Endometrial microvascular endothelial cells (primary cell): ENCODE data around the gene MACROH2A1. TPM values are rescaled to one million over a fixed set of nuclear protein-coding genes. Genes with fewer than 3 reads are reported as not detected.

Source experiments
- in situ Hi-C: cut with HindIII; loops from 2 replicates; pipeline ENCODE4 v1.10.0; 2017; ENCODE audit warnings: low sequenced_read_pairs, low pct_unique_long_range_greater_than_20kb; ENCODE audit errors: inconsistent ontology term
- total RNA-seq: library from RNA; depleted of rRNA; stranded (reverse); fragments of >200 nt; gene quantifications from one replicate; pipeline ENCODE4 v1.2.3, GENCODE V29; 2015; ENCODE audit errors: inconsistent ontology term

Gene MACROH2A1
- total RNA-seq, 1 donor from 2014 or later: 139 TPM

- in situ Hi-C loops: no loop called here
Measured at GRCh38 chr5:135310328-135310989, 88.6 kb downstream of the MACROH2A1 start.

GRCh38 chr5:135309391-135310327 lies 89.4 kb downstream of the MACROH2A1 start:
- in situ Hi-C loops: no loop called here

- in situ Hi-C loops: no loop called here
Measured at GRCh38 chr5:135308752-135309151, 90.3 kb downstream of the MACROH2A1 start.

- in situ Hi-C loops: no loop called here
Measured at GRCh38 chr5:135308245-135308644, 90.8 kb downstream of the MACROH2A1 start.

- in situ Hi-C loops: no loop called here
Measured at GRCh38 chr5:135307143-135307903, 91.7 kb downstream of the MACROH2A1 start.

GRCh38 chr5:135306557-135306956 lies 92.5 kb downstream of the MACROH2A1 start:
- in situ Hi-C loops: no loop called here

- in situ Hi-C loops: no loop called here
Measured at GRCh38 chr5:135304352-135305221, 94.4 kb downstream of the MACROH2A1 start.

- in situ Hi-C loops: no loop called here
Measured at GRCh38 chr5:135303582-135304173, 95.4 kb downstream of the MACROH2A1 start.

GRCh38 chr5:135296900-135297816 lies 101.9 kb downstream of the MACROH2A1 start:
- in situ Hi-C loops: no loop called here

GRCh38 chr5:135295852-135296251 lies 103.2 kb downstream of the MACROH2A1 start:
- in situ Hi-C loops: no loop called here

GRCh38 chr5:135294793-135295192 lies 104.2 kb downstream of the MACROH2A1 start:
- in situ Hi-C loops: no loop called here

- in situ Hi-C loops: no loop called here
Measured at GRCh38 chr5:135289651-135290050, 109.4 kb downstream of the MACROH2A1 start.

GRCh38 chr5:135287551-135287950 lies 111.5 kb downstream of the MACROH2A1 start:
- in situ Hi-C loops: no loop called here
